Brain microvascular endothelial cell (primary cell): Measurements from ENCODE around the gene NSUN4.
"Not testable (repeated sequence)": the region's sequence is repeated elsewhere in the genome, so short reads cannot be mapped to it uniquely, and the experiment has no call there.

Source experiments
- DNase-seq: peaks from one replicate; pipeline ENCODE4 v3.0.0-alpha.2; 2020
- H3K27ac ChIP-seq: fragments of 250-450 bp; sonication (Bioruptor Pico); 2 replicates; pipeline ENCODE4 v1.5.1; 2020; ENCODE audit warnings: mild to moderate bottlenecking, moderate library complexity
- H3K27me3 ChIP-seq: fragments of 250-450 bp; sonication (Bioruptor Pico); replicated peaks from 2 replicates; pipeline ENCODE4 v1.5.1; 2020; ENCODE audit warnings: mild to moderate bottlenecking
- H3K36me3 ChIP-seq: fragments of 250-450 bp; sonication (Bioruptor Pico); replicated peaks from 2 replicates; pipeline ENCODE4 v1.5.1; 2020; ENCODE audit warnings: mild to moderate bottlenecking
- H3K4me3 ChIP-seq: 2 replicates; pipeline ENCODE4 v1.5.1; 2011; ENCODE audit warnings: low read depth, mild to moderate bottlenecking, control low read depth, low read length, moderate library complexity
- in situ Hi-C: cut with HindIII; loops from 2 replicates; pipeline ENCODE4 v1.10.0; 2017; ENCODE audit warnings: low sequenced_read_pairs, low pct_ligation_motif_present
- TF ChIP-seq, protein P1 (sequence below): IDR thresholded peaks from 2 replicates; pipeline ENCODE4 v1.5.1; 2011; ENCODE audit warnings: low read depth, mild to moderate bottlenecking, moderate library complexity, low read length, control low read depth, inconsistent platforms; ENCODE audit errors: missing control alignments

The NSUN4 gene

DNA sequence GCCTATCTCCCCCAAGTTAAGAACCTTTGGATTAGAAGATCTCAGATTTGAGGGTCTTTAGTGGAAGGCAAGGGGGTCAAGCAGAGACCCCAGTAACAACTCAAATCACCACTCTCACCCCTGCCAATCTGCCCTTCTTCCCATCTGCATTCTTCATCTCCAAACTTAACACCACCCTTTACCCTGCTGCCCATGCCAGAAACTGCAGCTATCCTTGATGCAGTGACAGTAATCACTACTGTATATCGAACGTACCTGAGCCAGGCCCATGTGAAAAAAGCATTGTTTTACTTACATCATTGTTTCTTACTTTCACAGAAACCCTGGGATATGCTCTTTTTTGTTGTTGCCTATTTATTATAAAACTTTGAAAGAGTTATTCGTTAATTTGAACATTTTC lies 26.5 kb downstream of the NSUN4 start:
- in situ Hi-C loops, result no loop called here
- Histone ChIP-seq H3K27ac (no peak overlapping the region), H3K4me3 (no peak overlapping the region), H3K27me3 (no peaks in the 10 kb centered on the region), H3K36me3 (peaks cover 22% of the 10 kb centered on the region)
- DNase-seq, result no peak
- TF ChIP-seq, protein P1, sequence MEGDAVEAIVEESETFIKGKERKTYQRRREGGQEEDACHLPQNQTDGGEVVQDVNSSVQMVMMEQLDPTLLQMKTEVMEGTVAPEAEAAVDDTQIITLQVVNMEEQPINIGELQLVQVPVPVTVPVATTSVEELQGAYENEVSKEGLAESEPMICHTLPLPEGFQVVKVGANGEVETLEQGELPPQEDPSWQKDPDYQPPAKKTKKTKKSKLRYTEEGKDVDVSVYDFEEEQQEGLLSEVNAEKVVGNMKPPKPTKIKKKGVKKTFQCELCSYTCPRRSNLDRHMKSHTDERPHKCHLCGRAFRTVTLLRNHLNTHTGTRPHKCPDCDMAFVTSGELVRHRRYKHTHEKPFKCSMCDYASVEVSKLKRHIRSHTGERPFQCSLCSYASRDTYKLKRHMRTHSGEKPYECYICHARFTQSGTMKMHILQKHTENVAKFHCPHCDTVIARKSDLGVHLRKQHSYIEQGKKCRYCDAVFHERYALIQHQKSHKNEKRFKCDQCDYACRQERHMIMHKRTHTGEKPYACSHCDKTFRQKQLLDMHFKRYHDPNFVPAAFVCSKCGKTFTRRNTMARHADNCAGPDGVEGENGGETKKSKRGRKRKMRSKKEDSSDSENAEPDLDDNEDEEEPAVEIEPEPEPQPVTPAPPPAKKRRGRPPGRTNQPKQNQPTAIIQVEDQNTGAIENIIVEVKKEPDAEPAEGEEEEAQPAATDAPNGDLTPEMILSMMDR, result no peak

DNA sequence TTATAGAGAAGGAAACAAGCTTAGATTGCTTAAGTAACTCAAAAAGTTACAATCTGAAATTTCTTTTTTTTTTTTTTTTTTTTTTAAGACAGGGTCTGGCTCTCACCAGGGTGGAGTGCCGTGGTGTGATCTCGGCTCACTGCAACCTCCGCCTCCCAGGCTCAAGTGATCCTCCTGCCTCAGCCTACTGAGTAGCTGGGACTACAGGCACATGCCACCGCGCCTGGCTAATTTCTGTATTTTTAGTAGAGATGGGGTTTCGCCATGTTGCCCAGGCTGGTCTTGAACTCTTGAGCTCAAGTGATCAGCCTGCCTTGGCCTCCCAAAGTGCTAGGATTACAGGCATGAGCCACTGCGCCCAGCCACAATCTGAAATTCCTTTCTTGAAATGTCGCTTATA lies 27.1 kb downstream of the NSUN4 start:
- in situ Hi-C loops, H3K4me3 ChIP-seq, DNase-seq, H3K27ac ChIP-seq, H3K27me3 ChIP-seq: not testable (repeated sequence)
- H3K36me3 ChIP-seq, result peaks cover 16% of the 10 kb centered on the region

DNA sequence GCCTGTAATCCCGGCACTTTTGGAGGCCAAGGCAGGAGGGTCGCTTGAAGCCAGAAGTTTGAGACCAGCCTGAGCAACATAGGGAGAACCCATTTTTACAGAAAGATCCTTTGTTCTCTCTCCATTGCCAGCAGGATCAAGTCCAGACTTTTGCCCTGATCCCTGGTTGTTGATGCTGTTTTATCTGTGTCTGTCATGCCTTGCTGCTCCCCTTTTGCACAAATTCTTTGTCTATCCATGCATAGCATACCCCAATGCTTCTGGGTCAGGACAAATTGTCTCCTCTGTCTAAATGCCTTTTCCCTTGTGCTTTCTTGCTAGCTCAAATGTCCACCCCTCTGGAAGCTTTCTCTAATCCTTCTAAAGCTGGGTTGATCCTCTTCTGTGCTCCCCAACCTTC lies 28.2 kb downstream of the NSUN4 start:
- in situ Hi-C loops, result no loop called here
- DNase-seq, result no peak
- Histone ChIP-seq H3K4me3 (no peak overlapping the region), H3K27ac (no peak overlapping the region), H3K27me3 (no peaks in the 10 kb centered on the region), H3K36me3 (peaks cover 8% of the 10 kb centered on the region)
- TF ChIP-seq, protein P1, result no peak

DNA sequence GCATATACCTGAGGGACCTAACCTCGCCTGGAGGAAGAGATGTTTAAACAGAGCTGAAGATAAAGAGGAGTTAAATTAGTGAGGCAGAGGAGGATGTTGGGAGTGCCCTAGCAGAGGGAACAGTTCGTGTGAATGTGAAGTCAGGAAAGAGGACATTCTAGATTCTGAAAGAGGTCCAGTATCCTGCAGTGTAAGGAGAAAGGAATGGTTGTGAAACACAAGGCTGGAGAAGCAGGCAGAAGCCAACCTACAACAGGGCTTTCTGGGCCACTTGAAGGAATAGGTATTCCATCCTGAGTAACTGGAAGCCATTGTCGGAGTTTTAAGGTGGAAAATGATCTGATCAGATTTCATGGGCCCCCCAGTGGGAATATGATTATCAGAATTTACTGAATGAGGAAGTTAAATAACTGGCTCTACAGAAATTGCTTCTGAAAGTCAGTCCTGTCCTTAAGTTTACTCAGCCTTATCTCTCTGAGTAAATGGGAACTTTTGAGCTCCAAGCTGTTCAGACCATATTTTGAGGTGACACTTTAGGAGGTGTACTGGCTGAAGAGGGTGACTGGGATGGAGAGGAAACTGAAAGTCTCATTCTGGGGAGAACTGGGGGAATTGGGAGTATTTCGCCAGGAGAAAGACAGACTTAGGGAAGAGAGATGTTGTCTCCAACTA lies 29.1 kb downstream of the NSUN4 start:
- TF ChIP-seq, protein P1, result no peak
- in situ Hi-C loops, result no loop called here
- Histone ChIP-seq H3K27ac (no peak overlapping the region), H3K36me3 (peaks cover 8% of the 10 kb centered on the region), H3K4me3 (no peak overlapping the region), H3K27me3 (no peaks in the 10 kb centered on the region)
- no peak for DNase-seq

DNA sequence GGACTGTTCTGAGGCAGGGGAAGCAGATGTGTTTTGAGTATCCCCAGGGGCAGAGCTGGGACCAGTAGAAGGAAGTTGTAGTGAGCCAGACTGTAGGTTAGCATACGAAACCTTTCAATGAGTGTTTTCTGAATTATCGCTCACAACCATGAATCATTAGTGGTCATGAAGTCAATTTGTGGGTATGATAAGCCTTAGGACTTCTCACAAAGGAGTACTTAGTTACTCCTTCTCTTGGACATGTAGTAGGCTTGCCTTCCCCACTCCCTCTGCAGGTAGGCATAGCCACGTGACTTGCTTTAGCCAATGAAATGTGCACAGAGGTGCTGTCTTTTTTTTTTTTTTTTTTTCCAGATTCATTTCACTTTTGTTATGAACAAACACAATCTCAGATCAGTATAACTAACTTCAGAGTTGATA lies 29.6 kb downstream of the NSUN4 start:
- TF ChIP-seq, protein P1, result no peak
- Histone ChIP-seq H3K36me3 (peaks cover 6% of the 10 kb centered on the region), H3K4me3 (no peak overlapping the region), H3K27ac (no peak overlapping the region), H3K27me3 (no peaks in the 10 kb centered on the region)
- in situ Hi-C loops, result no loop called here
- DNase-seq, result peak; percentile 3

DNA sequence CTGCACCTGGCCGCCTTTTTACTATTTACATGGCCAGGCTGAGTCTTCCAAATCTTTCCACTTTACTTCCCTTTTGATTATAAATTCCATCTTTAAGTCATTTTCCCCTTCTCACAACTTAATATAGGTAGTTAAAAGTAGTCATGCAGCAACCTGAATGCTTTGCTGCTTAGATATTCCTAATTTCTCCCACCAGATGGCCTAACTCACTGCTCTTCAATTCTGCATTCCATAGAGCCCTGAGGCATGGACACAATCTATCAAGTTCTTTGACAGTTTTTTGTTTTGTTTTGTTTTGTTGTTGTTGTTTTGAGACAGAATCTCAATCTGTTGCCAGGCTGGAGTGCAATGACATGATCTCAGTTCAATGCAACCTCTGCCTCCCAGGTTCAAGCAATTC lies 31.8 kb downstream of the NSUN4 start:
- DNase-seq, result no peak
- Histone ChIP-seq H3K4me3 (no peak overlapping the region), H3K36me3 (peaks cover 3% of the 10 kb centered on the region), H3K27me3 (no peaks in the 10 kb centered on the region), H3K27ac (no peak overlapping the region)
- in situ Hi-C loops, result no loop called here
- TF ChIP-seq, protein P1, result no peak
